ENCODE data around the gene CYB5D1.

CYB5D1 gene

GRCh38 chr17:7887038-7887481 lies 29.3 kb downstream of the CYB5D1 start:
- DNase-seq = no peak

- DNase-seq = peak; percentile 85
These were observed 29.8 kb downstream of the CYB5D1 start for GRCh38 chr17:7887482-7888183.

GRCh38 chr17:7888184-7888920 lies 30.5 kb downstream of the CYB5D1 start, which contains the start of gene CHD3:
Gene CHD3, plus strand, starts transcription at chr17:7888789. Its CDS starts 212 bp downstream, at chr17:7889001.
- DNase-seq = no peak

DNA sequence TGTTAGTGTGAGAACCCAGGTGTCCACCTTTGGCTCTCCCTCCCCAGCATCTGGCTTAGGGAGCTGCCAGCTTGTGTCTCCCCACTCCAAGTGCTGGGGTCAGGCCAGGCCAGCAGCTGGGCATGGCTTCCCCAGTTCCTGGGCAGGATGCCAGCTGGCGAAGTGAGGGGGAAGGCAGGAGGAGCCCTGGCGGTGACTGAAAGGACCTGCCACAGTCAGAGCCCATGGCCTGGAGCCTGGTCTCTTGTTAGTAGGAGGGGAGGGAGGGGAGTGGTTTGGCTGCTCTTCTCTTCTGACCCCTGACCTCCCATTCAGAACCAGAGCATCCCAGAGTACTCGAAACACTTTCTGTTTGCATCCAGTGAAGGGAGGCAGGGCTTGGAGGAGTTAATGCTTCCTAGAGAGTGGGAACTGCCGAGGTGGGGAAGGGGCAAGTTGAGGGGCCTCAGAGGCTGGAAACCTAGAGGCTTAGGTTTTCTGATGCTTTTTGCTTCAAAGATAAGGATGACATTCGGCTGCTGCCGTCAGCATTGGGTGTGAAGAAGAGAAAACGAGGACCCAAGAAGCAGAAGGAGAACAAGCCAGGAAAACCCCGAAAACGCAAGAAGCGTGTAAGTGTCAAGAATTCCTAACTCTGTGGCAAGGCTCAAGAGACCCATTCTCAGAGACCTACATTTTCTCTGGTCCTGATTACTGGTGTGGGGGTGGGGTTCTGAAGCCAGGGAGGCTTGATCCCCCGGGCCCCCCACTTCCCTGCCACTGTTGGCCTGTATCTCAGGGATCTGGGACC lies 31.6 kb downstream of the CYB5D1 start:
- peak; percentile 51 for DNase-seq

- DNase-seq = no peak
These were observed 35.5 kb downstream of the CYB5D1 start for GRCh38 chr17:7893187-7893880.

DNA sequence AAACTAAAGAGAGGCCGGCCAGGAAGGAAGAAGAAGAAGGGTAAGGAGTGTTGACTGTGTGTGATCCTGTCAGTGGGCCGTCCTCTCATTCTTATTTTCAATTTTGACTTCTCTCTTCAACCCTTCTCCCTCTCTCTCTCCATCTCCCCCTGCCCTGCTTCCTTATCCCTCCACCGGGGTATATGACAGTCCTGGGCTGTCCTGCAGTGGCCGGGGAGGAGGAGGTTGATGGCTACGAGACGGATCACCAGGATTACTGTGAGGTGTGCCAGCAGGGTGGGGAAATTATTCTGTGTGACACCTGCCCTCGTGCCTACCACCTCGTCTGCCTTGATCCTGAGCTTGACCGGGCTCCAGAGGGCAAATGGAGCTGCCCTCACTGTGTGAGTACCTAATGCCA lies 36.4 kb downstream of the CYB5D1 start:
- DNase-seq = no peak

DNA sequence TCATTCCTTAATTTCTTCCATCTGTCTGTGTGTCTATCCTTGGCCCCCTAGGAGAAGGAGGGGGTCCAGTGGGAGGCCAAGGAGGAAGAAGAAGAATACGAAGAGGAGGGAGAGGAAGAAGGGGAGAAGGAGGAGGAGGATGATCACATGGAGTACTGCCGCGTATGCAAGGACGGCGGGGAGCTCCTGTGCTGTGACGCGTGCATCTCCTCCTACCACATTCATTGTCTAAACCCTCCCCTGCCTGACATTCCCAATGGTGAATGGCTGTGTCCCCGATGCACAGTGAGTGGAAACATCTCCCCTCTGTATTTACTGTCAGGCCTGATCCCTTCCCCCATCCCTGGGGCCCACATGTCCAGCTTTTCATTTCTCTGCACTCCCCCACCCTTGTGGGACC lies 37.1 kb downstream of the CYB5D1 start:
- no peak for DNase-seq

- no peak for DNase-seq
These were observed 39.3 kb downstream of the CYB5D1 start for GRCh38 chr17:7897090-7897489.

DNA sequence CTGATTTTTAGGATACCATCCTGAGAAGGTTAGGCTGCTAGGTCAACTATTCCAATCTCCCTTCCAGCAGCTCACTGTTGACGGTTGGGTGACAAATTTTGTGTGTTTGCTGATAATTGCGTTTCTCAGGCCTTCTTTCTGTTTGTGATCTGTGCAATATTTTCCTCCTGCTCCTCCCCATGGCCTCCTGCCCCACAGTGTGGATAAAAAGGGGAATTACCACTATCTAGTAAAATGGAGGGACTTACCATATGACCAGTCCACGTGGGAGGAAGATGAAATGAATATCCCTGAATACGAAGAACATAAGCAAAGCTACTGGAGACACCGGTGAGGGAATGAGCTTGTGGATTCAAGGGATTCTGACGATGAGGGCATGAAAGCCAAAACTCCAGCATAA lies 40.0 kb downstream of the CYB5D1 start:
- no peak for DNase-seq

- no peak for DNase-seq
These were observed 45.6 kb downstream of the CYB5D1 start for GRCh38 chr17:7903154-7904103.

- DNase-seq = no peak
These were observed 51.3 kb downstream of the CYB5D1 start for GRCh38 chr17:7909089-7909488.

DNA sequence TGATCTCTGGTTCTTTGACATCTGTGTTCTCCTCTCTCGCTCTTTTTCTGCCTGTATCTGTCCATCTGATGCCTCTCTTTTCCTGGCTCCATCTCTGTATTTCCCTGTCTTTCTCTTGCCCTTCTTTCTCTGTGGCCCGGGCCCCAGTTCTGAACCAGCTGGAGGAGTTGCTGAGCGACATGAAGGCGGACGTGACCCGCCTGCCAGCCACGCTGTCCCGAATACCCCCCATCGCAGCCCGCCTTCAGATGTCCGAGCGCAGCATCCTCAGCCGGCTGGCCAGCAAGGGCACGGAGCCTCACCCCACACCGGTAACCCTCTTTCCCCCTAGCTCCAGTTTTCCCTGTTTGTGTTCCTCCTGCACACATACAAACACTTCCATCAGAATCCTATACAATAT lies 52.5 kb downstream of the CYB5D1 start:
- no peak for DNase-seq

- DNase-seq = no peak
These were observed 52.9 kb downstream of the CYB5D1 start for GRCh38 chr17:7910711-7911110.

DNA sequence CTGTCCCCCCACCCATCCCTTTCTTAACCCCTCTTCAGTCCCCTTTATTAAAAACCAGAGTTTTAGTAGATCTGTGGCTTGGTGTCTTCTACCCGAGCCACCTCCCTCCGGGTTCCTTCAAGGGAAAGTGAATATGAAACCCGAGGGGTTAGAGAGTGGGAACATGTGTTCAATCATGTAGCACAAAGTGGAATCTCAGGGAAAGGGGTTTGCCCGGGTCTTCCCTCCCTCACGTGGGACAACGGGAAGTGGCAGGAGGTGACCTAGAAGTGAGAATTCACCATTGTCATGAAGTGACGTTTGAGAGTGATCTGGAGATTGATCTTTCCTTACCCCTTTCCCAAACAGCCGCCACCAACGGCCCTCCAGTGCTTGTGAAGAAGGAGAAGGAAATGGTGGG lies 53.3 kb downstream of the CYB5D1 start:
- no peak for DNase-seq
